NCI-H2107 treated with DMSO at 0.1 percent for 48 hours (cell line): Measurements from ENCODE around the gene EMC6.

Experiments used
- DNase-seq: peaks from one replicate; lab custom pipeline; 2025; ENCODE audit not compliant: unreplicated experiment; lab: John Stamatoyannopoulos, UW

Gene EMC6

GRCh38 chr17:3655766-3656165, 12.8 kb upstream of the EMC6 start:
- no peak for DNase-seq

- DNase-seq = no peak
These were observed 12.3 kb upstream of the EMC6 start for GRCh38 chr17:3656353-3656752.

- no peak for DNase-seq
These were observed 11.6 kb upstream of the EMC6 start for GRCh38 chr17:3656755-3657587.

- no peak for DNase-seq
These were observed 11.1 kb upstream of the EMC6 start for GRCh38 chr17:3657588-3657869.

GRCh38 chr17:3657874-3658783, 10.5 kb upstream of the EMC6 start:
- no peak for DNase-seq

GRCh38 chr17:3658784-3659449, 9.7 kb upstream of the EMC6 start:
- DNase-seq = no peak

- DNase-seq = no peak
These were observed 9.0 kb upstream of the EMC6 start for GRCh38 chr17:3659541-3660111.

- no peak for DNase-seq
These were observed 8.2 kb upstream of the EMC6 start for GRCh38 chr17:3660311-3660891.

GRCh38 chr17:3663102-3664011, 5.3 kb upstream of the EMC6 start:
- no peak for DNase-seq

- no peak for DNase-seq
These were observed 2.8 kb upstream of the EMC6 start for GRCh38 chr17:3665834-3666233.

GRCh38 chr17:3666516-3666915, 2.1 kb upstream of the EMC6 start:
- DNase-seq = no peak

GRCh38 chr17:3667366-3668278, 990 bp upstream of the EMC6 start:
- DNase-seq = no peak

GRCh38 chr17:3669085-3669347, 404 bp downstream of the EMC6 start:
- no peak for DNase-seq

- no peak for DNase-seq
These were observed 936 bp downstream of the EMC6 start for GRCh38 chr17:3669548-3669947.

- DNase-seq = no peak
These were observed 4.0 kb downstream of the EMC6 start for GRCh38 chr17:3672571-3672970.

GRCh38 chr17:3675886-3676285, 7.3 kb downstream of the EMC6 start:
- no peak for DNase-seq

GRCh38 chr17:3678095-3678820, 9.6 kb downstream of the EMC6 start:
- no peak for DNase-seq

GRCh38 chr17:3678821-3679530, 10.4 kb downstream of the EMC6 start:
- DNase-seq = no peak
